GM18498 (cell line): ENCODE data around the gene RGS7.

Experiments
- ATAC-seq: cut with Tn5 transposase; IDR thresholded peaks from one replicate; pipeline ENCODE4 v1.9.1; 2021; ENCODE audit warnings: mild to moderate bottlenecking, moderate library complexity; ENCODE audit not compliant: unreplicated experiment

RGS7 gene

DNA sequence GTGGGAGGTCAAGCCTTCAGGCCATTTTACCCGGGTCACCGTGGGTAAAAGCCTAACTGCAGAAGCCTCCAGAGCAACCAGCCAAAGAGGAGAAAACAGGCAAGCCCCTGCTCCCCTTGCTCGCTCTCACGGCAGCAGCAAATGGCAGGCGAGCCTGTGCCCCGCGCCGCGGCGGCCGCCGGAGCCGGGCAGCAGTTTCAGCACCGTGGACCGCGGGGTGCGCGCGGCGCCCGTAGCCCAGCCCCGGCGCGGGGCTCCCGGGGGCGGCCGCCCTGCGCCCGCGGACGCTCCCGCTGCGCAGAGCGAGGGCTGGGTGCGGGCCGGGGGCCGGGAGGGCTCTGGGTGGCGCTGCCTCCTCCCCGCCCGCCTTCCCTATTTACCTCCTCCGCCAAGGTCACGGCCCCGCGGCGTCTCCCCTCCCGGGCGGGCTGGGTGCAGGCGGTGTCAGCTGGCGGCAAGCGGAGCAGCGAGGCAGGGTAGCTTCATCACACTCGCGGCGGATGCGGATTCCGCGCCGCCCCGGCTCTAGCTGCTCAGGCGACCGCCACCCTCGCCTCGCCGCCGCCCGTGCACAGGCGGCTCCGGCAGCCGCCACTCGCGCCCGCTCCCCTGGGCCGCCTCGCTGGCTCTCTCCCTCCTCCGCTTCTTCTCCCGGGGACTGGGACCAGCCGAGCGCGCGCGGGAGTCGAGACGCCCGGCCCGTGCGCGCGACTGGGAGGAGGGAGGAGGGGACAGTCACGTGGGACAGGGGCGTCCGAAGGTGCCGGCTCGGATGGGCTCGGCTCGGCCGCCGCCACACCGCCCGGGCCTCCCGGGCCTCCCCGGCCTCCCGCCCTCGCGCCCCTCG, at the start of gene RGS7:
Gene RGS7 (minus strand): TSS at position 687 of the 847 bp plus-strand sequence.
- ATAC-seq, result peak; percentile 74

DNA sequence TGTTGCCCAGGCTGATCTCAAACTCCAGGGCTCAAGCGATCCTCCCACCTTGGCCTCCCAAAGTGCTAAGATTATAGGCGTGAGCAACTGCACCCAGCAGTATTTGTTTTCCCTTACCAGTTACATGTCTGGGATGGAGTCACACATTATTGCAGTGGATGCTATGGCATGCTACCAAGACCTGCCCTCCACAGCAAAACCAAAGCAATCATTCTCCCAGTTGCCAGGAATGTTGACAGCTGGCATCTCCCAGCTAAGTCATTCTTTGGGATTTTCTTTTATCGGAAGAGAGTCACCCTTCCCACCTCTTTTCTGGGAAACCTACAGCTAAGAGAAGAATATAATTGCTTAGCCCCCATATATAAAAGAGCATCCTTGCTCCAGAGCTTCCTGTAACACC, 49.4 kb upstream of the RGS7 start:
- no peak for ATAC-seq

DNA sequence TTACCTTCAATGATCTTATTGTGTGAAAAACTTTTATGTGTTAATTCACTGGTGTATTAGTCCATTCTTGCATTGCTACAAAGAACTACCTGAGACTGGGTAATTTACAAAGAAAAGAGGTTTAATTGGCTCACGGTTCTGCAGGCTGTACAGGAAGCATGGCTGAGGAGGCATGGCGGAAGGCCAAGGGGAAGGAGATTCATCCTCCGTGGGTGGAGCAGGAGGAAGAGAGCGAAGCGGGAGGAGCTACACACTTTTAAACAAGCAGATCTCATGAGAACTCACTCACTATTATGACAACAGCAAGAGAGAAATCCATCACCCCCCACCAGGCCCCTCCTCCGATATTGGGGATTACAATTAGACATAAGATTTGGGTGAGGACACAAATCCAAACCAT, 44.2 kb upstream of the RGS7 start:
- no peak for ATAC-seq

DNA sequence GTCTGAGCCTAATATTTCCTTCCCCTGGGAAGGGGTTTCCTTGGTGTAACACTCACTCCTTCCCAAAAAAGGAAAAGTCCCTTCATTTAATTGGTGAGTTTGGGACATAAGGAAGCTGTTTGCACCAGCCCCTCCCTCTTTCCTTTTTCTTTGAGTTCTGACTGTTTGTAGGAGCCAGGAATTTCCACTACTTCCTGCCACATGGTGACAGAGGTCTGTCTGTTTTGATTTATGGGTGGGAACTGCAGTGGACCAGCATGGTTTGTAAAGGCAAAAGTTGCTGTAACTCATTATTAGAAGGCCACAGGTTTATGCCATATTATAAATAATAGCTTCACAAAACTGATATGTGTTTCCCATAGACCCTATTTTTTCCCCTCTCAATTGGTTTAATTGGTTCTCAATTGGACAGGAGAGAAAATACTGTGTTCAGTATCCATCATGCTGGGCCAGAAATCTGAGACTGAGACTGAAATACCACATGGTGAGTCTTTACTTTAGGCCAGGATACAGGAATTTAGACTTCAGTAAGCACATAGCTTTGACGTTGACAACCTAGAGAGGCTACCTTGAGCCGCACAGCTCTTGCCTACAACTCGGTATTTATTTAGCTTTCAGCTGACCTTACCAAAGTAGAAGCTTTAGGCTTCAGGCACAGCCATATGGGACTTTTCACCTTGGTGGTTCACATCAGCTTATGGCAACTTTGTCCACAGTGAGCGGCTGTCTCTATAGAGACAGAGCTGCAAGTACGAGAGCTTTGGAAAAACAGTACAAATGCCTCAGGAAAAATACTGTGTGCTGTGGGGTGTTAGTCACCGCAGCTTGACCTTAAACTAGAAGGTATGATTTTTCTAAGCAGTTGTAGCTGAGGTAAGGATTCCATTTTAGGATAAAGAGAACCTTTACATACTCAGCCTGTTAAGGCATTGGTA, 40.0 kb upstream of the RGS7 start:
- no peak for ATAC-seq

DNA sequence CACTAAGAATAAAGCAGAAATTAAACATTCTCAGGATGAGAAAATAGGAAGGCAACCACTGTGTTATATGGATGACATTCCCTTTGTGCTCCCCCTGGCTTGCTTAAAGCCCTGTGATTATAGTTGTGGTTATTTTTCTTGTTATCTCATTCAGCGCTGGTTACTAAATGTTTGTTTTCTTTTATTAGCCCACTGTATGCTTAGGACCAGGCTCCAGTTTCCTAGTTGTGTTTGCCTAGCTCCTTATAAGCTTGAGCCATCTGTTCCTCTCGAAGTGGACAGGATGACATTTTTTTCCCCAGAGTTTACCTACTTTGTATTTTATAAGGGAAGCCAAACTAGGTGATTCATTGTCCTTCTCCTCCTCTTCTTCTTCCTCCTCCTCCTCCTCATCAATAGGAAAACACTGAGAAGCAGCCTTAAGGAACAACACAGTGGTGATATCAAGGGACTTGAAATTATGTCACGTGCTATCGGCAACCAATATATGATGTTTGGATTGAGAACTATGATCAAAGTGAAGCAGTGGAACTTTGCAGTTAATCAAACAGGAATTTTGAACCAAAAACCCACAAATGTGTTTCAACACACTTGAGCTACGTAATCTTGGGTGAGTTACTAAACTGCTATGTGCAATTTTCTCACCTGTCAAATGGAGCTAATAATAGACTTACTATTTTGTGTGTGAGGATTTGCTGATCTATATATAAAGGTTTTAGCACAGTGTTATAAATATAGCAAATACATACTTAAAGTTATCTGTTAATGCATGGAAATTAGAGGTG, 35.1 kb upstream of the RGS7 start:
- ATAC-seq, result no peak

DNA sequence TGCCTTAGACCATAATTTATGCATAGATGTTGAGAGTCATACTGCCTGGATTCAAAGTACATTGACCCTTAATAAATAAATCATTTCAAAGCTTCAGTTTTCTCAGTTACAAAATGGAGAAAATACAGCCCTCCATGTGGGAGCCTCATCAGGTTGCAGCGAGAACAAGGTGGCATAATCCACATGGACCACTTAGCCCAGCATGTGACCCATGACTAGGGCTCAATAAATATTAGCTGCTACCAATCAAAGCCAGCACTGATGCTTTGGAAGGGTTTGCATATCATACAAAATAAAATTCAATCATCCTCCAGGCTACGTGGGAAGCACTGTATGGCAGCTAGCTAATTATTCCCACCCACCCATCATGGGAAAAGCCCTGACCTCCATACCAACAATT, 33.5 kb upstream of the RGS7 start:
- no peak for ATAC-seq

DNA sequence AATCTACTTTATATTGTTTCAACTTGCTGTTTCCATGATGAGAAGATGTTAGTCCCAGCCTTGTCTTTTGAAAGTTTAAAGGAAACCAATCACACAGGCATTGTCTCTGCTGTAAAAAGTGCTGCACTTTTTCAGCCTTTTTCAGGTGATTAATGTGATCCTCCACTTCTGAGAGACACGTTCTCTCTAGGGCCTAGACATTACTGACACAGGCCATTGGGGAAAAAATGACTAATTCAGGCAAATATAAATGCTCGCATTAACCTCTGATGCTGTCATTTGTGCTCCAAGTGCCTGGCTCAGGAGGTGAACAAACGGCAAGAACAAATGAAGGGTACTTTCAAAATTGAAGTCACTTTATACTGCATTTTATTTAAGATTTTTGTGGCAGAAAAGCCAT, 32.4 kb upstream of the RGS7 start:
- no peak for ATAC-seq

DNA sequence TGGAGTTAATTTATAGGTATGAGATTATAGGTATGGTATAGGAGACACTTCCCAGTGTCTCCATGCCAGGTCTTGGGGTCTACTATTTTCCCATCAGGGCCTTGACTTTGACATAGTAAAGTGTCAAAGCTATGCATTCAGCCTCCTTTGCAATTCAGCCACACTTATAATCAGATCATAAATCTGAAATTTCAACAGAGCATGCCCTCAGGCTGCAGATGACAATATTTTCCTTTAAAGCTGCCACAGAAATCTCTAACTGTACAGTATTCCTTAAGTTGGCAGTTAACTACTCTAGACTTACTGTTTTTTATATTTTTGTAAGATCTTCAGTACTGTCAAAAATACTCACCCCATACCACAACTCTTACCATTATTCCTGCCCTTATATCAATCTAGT, 30.2 kb upstream of the RGS7 start:
- no peak for ATAC-seq

DNA sequence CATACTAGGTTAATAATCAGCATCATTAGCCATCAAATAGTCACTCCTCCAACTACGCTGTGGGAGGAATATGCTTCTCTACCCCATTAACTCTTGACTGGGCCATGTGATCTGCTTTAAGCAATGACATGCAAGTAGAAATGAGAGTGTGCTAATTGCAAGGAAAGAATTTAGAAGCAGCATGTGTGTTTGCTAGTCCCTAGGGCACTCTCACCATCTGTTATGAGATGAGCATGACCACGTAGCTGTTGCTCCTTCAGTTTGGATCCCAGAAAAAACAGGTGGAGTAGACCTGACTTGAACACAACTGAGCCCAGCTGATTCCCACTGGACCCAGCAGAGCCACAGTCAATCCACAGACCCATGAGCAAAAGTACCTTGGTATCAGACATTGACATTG, 19.7 kb upstream of the RGS7 start:
- no peak for ATAC-seq

DNA sequence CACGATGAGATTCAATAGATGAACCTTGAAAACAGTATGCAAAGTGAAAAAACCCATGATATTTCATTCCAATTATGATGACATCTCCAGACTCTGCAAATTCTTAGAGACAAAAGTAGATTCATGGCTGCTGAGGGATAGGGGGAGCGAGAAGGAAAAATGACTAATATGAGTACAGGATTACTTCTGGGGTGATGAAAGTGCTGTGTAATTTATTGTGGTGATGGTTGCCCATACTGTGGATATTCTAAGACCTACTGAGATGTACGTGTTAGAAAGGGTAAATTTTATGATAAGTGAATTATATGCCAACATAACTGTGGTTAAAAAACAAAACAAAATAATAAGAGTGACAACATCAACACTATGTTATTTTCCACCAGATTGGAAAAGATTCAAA, 18.9 kb upstream of the RGS7 start:
- ATAC-seq, result no peak

DNA sequence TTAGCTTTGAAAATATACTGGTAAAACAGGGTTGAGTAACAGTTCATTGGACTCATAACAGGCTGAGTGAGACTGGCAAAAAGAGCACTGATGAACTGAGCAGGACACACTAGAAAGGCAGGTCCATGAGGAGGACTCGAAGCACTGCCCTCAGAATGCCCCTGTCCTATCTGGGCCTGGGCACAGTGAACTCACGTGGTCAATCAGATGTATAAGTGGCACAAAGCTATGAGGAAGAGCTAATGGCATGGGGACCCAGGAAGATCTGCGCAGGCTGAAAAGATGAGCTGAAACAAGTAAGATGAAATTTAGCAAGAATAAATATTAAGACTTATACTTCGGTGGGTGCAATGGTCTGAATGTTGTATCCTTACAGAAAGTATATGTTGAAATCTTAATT, 9.2 kb upstream of the RGS7 start:
- ATAC-seq, result no peak

DNA sequence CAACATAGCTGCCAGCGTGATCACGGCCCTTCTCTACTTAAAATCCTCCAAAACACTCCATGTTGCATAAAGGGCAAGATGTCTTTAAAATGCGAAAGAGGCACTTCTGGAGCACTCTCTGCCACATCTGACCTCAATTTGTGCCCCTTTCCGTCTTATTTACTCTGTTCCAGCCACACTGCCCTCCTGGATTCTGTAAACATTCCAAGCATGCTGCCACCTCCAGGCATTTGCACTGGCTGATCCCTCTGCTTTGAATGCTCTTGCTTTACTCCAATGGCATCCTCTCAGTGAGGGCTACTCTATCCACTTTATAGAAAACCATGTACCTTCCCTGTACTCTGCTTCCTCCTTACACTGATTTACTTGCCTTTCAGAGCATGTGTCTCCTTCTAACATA, 5.3 kb upstream of the RGS7 start:
- no peak for ATAC-seq

DNA sequence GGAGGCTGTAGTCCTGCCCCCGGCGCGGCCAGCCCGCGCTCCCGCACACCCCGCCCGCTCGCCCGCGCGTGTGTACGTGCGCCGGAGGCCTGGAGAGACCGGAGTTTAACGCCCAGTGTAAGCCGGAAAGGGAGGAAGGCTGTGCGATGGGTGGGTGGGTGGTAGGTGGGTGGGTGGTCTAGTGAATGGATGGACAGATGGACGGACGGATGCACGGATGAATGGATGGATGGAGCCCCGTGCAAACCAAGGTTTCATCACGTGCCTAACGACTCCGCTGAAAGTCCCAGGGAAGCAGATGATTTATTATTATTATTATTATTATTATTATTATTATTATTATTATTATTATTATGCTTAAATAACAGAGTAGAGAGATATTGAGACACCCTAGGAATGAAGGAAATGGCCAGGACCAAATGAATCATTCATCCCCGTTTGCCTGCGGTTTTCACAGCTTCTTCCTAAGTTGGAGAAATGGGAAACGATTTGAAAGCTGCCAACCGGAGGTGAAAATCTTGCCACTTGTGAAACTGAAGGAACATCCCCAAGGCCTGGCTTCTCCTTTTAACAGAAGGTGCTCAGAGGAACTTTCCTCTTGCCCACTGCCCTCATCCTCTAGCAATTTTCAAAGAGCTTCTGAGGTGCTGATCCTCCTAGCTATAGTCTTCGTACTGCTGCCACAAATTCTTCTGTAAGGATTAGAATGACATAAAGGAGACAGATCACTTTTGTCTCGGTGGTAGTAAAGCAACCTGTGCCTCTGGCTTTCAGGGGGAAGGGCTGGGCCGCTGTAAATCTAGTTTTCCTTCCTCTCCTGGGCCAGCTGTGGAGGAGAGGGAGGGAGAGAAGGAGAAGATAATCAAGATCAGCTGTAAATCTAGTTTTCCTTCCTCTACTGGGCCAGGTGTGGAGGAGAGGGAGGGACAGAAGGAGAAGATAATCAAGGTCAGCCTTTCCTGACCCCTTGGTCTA, 648 bp upstream of the RGS7 start:
- ATAC-seq, result no peak

DNA sequence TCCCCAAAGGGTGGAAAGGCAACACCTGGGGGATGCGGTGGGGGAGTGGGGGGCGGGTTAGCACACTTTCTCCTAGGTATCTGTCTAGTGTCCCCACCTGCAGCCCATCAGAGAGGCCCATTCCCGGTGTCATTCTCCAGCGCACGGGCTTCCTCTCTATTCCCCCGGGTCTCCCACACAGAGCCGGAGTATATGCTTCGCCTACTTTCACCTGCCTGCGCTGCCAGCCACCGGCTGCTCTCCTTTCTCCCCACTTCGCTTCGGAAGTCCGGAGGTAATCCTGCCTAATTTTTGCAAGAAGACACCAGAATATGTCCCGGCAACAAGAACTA, 852 bp downstream of the RGS7 start:
- peak; percentile 7 for ATAC-seq

DNA sequence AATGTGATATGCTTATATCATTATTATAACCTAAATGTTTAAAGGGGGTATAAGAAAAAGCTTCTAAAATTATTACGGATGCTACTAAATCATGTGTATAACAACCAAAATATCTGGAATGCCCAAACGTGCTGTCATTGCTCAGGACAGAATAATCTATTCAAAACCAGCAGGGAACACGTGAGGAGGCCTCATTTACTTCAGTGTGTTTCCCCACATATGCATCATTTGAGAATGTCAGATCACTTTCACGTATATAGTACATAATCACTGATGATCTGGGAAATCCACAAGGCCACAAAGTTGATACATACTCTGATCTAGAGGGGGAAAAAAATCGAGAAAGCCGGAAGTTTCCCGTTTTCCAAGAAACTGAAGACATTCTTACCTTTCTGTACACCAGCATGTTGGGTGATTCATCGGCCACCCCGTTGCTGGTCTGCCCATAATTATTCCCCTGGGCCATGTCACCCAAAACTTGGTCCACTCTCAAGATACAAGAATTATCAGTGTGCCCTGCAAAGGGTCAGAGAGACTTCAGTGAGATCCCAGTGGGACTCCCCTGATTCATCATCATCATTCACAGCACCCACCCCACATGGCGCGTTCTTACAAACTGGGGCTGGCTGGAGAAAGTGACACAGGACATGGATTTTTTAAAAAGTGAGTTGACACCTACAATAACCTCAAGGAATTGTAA, 1.5 kb downstream of the RGS7 start:
- no peak for ATAC-seq

DNA sequence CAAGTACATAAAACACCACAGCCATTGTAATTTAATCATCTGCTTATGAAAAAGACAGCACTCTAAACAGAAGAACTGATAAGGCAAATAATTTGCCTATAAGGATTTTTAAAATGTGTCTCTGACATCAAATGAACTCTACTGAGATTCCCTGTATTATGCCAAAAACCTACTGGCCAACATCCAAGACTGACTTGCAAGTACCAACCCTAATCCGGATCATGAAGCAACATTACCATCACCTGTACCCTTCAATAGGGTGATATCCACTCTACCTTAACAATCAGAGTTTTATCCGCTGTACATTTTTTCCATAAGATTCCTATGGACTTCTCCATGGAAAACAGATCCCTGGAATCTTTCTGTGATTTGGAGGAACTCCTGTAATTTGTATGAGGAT, 4.6 kb downstream of the RGS7 start:
- no peak for ATAC-seq

DNA sequence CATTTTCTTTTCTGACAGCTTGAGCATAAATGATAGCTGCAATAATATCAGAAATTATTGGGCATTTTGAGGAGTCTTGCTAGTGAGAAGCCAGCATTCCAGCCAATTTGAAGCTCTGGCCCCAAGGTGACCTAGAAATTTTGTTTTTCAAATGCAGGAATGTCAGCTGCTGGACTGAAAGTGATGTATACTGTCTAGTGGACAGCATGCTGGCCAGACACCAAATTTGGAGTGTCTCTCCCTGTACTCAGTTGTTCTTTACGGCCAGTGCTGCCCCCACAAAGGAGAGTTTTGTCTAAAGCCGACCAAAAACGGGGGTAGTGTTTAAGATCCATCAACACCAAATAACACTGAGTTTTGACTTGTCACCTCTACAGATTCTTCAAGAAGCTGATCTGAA, 5.2 kb downstream of the RGS7 start:
- no peak for ATAC-seq

DNA sequence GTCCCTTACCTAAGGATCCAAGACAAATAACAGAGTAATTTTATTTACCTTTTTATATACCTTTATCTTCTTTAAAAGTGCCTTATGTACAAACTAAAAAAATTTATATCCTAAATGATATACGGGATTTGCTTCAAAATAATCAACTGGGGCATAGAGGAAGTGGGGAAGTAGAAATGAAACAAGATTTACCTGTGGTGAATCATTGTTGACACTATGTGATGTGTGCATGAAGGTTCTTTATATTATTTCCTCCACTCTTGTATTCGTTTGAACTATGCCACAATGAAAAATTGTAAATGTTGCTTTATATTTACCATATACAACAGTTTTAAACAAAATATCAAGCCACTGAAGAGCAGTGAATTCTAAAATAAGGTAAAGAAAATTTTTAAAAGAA, 13.0 kb downstream of the RGS7 start:
- ATAC-seq, result no peak

DNA sequence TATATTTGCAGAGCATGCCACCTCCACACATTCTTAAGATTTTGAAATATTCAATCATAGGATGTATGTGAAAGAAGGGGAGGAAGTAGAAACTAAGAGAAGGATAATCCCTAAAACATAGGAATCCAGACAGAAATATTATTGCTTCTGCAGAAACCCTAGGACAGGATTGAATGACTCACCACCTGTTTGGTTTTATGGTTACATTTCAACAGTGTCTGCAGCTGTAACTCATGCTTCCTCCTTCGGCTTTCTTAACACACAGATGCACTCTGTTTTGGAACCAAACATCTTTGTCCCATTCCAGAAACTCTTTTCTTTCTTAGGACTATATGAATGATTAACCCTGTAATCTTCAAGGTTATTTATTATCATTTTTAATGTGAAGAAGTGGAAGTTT, 20.7 kb downstream of the RGS7 start:
- no peak for ATAC-seq

DNA sequence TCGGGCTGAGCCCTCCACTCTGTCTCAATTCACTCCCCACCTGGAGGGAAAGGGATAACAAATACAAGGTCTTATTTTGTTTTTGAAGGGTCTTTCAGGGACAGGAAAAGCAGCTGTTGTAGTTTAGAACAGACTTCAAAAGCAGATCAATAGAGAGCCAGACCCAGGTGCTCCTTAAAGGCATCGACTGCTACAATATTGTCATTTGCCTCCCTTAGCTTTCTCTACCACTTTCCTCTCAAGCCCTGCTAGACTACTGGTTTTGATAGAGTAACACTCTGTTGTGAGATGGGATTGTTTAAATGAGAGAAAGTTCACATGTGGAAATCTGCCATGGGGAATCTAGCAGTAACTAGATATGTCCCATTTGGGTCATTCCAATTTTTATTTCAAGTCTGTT, 24.0 kb downstream of the RGS7 start:
- no peak for ATAC-seq
